ENCODE measurements around the gene F13B.

The F13B gene

DNA sequence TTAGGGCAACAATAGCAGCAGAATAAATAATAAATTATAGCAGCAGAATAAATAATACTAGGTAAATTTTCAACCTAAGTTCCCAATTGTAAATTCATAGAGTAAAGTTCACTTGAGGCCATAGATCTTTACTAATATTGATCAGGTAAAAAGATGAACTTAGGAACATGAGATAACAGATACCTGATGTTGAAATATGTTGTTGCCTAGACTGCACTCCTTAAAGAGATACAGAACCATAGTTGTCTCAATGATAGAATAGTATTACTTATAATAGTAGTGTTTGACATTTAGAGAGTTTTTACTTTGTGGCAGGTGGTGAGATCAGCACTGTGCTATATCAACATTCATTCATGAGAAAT, 378 bp upstream of the F13B start:
- Histone ChIP-seq H2BK5ac (ENCODE audit: low read length) (no peak overlapping the region), H3K14ac (ENCODE audit: low read length) (no peak overlapping the region), H2BK12ac (ENCODE audit: low read length) (no peak overlapping the region), H3K4me1 (ENCODE audit: control insufficient read depth in 2 of 2, insufficient read depth in 1 of 2, low read depth in 1 of 2, low read length in 2 of 2) (no peaks in the 10 kb centered on the region), H3K4ac (ENCODE audit: low read length) (no peak overlapping the region), H3K79me1 (ENCODE audit: low read depth, low read length) (no peaks in the 10 kb centered on the region), H2BK15ac (ENCODE audit: low read length) (no peak overlapping the region), H3K18ac (ENCODE audit: low read length) (no peak overlapping the region), H4K8ac (ENCODE audit: low read depth, low read length) (no peak overlapping the region), H3K4me3 (ENCODE audit: low read length in 2 of 2) (no peak overlapping the region), H4K91ac (ENCODE audit: low read depth, low read length, poor library complexity) (no peak overlapping the region), H2BK120ac (ENCODE audit: low read depth, low read length) (no peak overlapping the region), H3K9ac (ENCODE audit: low read depth, low read length, poor library complexity) (no peak overlapping the region), H3K27me3 (ENCODE audit: control insufficient read depth in 3 of 3, insufficient read depth in 3 of 3, low read depth in 1 of 3, low read length in 3 of 3) (no peaks in the 10 kb centered on the region), H3K27ac (replicated peaks; ENCODE audit: low read length) (no peak overlapping the region), H3K4me2 (ENCODE audit: insufficient read depth, low read length, poor library complexity, severe bottlenecking) (no peak overlapping the region), H3K36me3 (replicated peaks in 1 of 2; ENCODE audit: control insufficient read depth in 2 of 2, insufficient read depth in 2 of 2, low read length in 2 of 2) (no peaks in the 10 kb centered on the region), H3K23ac (ENCODE audit: low read depth, low read length, poor library complexity) (no peak overlapping the region), H2AK5ac (ENCODE audit: low read depth, low read length) (no peak overlapping the region), H3K9me3 (replicated peaks in 1 of 2; ENCODE audit: control insufficient read depth in 2 of 2, insufficient read depth in 1 of 2, low read depth in 1 of 2, low read length in 2 of 2) (no peaks in the 10 kb centered on the region), H2AFZ (ENCODE audit: low read length) (no peak overlapping the region)
- no peak for DNase-seq (ENCODE audit: low spot score)

DNA sequence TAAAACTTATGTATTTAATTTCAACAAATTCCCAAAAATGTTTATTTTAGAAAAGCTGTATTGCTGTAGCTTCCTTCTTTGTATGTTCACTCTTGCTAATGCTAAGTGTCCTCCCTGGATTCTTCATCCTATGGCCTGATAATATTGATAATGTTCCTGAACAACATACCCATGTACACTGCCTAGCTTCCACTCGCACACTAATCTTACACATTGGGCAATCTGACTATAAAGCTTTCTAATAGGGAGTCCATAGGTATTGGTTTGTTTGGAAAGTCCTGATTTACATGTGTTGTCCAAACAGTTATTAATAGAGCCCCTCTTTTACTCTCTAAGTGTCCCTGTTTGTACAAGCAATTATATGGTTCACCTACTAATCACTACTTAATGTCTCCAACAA, 783 bp downstream of the F13B start:
- H3K27me3 ChIP-seq (ENCODE audit: control insufficient read depth in 3 of 3, insufficient read depth in 3 of 3, low read depth in 1 of 3, low read length in 3 of 3) = no peaks in the 10 kb centered on the region
- no peaks in the 10 kb centered on the region for H3K9me3 ChIP-seq (replicated peaks in 1 of 2; ENCODE audit: control insufficient read depth in 2 of 2, insufficient read depth in 1 of 2, low read depth in 1 of 2, low read length in 2 of 2)
- DNase-seq (ENCODE audit: low spot score) = no peak
- H3K79me1 ChIP-seq (ENCODE audit: low read depth, low read length) = no peaks in the 10 kb centered on the region
- H4K8ac ChIP-seq (ENCODE audit: low read depth, low read length) = no peak overlapping the region
- no peak overlapping the region for H3K4me2 ChIP-seq (ENCODE audit: insufficient read depth, low read length, poor library complexity, severe bottlenecking)
- no CpG with 5 or more reads among the region's 1 CpG for WGBS, 2 donors (ENCODE audit: extremely low coverage in 2 of 2, insufficient read length in 2 of 2, insufficient replicate concordance in 1 of 2)
- H3K36me3 ChIP-seq (replicated peaks in 1 of 2; ENCODE audit: control insufficient read depth in 2 of 2, insufficient read depth in 2 of 2, low read length in 2 of 2) = no peaks in the 10 kb centered on the region
- no peak overlapping the region for H2BK12ac ChIP-seq (ENCODE audit: low read length)
- no peak overlapping the region for H3K27ac ChIP-seq (replicated peaks; ENCODE audit: low read length)
- no peak overlapping the region for H2BK15ac ChIP-seq (ENCODE audit: low read length)
- no peak overlapping the region for H4K91ac ChIP-seq (ENCODE audit: low read depth, low read length, poor library complexity)
- H2BK120ac ChIP-seq (ENCODE audit: low read depth, low read length) = no peak overlapping the region
- no peak overlapping the region for H3K9ac ChIP-seq (ENCODE audit: low read depth, low read length, poor library complexity)
- no peak overlapping the region for H3K14ac ChIP-seq (ENCODE audit: low read length)
- H3K4ac ChIP-seq (ENCODE audit: low read length) = no peak overlapping the region
- H2BK5ac ChIP-seq (ENCODE audit: low read length) = no peak overlapping the region
- no peaks in the 10 kb centered on the region for H3K4me1 ChIP-seq (ENCODE audit: control insufficient read depth in 2 of 2, insufficient read depth in 1 of 2, low read depth in 1 of 2, low read length in 2 of 2)
- H2AK5ac ChIP-seq (ENCODE audit: low read depth, low read length) = no peak overlapping the region
- no peak overlapping the region for H3K4me3 ChIP-seq (ENCODE audit: low read length in 2 of 2)
- no peak overlapping the region for H2AFZ ChIP-seq (ENCODE audit: low read length)
- H3K23ac ChIP-seq (ENCODE audit: low read depth, low read length, poor library complexity) = no peak overlapping the region
- no peak overlapping the region for H3K18ac ChIP-seq (ENCODE audit: low read length)

DNA sequence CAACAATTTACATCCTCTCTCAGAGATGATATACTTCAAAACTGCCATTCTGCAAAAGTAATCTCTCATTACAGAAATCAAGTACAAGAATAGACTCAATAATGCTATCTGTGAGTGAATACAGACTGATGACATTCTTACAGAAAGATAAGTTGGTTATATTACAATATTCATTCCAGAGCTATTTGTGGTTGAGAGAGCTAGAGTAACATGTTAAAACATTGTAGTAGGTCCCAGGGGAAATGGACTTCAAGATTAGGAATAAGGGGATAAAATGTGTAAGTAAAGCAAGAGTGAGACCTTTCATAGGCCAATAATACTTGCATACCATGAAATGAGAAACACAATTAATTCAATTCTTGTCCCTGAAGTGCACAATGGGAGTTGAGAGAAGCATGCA, 1.5 kb downstream of the F13B start:
- no peak overlapping the region for H3K14ac ChIP-seq (ENCODE audit: low read length)
- H4K8ac ChIP-seq (ENCODE audit: low read depth, low read length) = no peak overlapping the region
- H3K9me3 ChIP-seq (replicated peaks in 1 of 2; ENCODE audit: control insufficient read depth in 2 of 2, insufficient read depth in 1 of 2, low read depth in 1 of 2, low read length in 2 of 2) = no peaks in the 10 kb centered on the region
- H4K91ac ChIP-seq (ENCODE audit: low read depth, low read length, poor library complexity) = no peak overlapping the region
- no peak overlapping the region for H3K4me3 ChIP-seq (ENCODE audit: low read length in 2 of 2)
- no peak overlapping the region for H3K27ac ChIP-seq (replicated peaks; ENCODE audit: low read length)
- H3K18ac ChIP-seq (ENCODE audit: low read length) = no peak overlapping the region
- no peak overlapping the region for H2BK15ac ChIP-seq (ENCODE audit: low read length)
- no peaks in the 10 kb centered on the region for H3K79me1 ChIP-seq (ENCODE audit: low read depth, low read length)
- no peak overlapping the region for H2BK120ac ChIP-seq (ENCODE audit: low read depth, low read length)
- no peak overlapping the region for H3K9ac ChIP-seq (ENCODE audit: low read depth, low read length, poor library complexity)
- no peak overlapping the region for H3K4me2 ChIP-seq (ENCODE audit: insufficient read depth, low read length, poor library complexity, severe bottlenecking)
- DNase-seq (ENCODE audit: low spot score) = no peak
- no peak overlapping the region for H3K4ac ChIP-seq (ENCODE audit: low read length)
- H2AK5ac ChIP-seq (ENCODE audit: low read depth, low read length) = no peak overlapping the region
- no peaks in the 10 kb centered on the region for H3K27me3 ChIP-seq (ENCODE audit: control insufficient read depth in 3 of 3, insufficient read depth in 3 of 3, low read depth in 1 of 3, low read length in 3 of 3)
- H3K23ac ChIP-seq (ENCODE audit: low read depth, low read length, poor library complexity) = no peak overlapping the region
- H3K4me1 ChIP-seq (ENCODE audit: control insufficient read depth in 2 of 2, insufficient read depth in 1 of 2, low read depth in 1 of 2, low read length in 2 of 2) = no peaks in the 10 kb centered on the region
- no peak overlapping the region for H2BK12ac ChIP-seq (ENCODE audit: low read length)
- no peak overlapping the region for H2AFZ ChIP-seq (ENCODE audit: low read length)
- H3K36me3 ChIP-seq (replicated peaks in 1 of 2; ENCODE audit: control insufficient read depth in 2 of 2, insufficient read depth in 2 of 2, low read length in 2 of 2) = no peaks in the 10 kb centered on the region
- H2BK5ac ChIP-seq (ENCODE audit: low read length) = no peak overlapping the region

DNA sequence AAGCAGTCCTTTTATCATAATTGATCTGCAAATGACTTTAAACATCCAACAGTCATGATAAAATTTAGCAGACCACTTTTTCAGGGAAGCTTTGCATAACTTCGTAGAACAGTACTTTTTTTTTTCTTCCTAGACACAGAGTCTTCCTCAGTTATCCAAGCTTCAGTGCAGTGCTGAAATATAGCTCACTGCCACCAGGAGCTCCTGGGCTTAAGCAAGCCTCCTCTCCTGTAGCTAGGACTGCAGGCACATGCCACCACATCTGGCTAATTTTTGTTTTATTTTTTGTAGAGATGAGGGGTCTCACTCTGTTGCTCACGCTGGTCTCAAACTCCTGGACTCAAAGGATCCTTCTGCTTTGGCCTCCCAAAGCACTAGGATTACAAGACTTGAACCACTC, 3.8 kb downstream of the F13B start:
- Histone ChIP-seq H2BK120ac (ENCODE audit: low read depth, low read length) (no peak overlapping the region), H2AFZ (ENCODE audit: low read length) (no peak overlapping the region), H3K4me2 (ENCODE audit: insufficient read depth, low read length, poor library complexity, severe bottlenecking) (no peak overlapping the region), H3K27ac (replicated peaks; ENCODE audit: low read length) (no peak overlapping the region), H4K8ac (ENCODE audit: low read depth, low read length) (no peak overlapping the region), H3K4me1 (ENCODE audit: control insufficient read depth in 2 of 2, insufficient read depth in 1 of 2, low read depth in 1 of 2, low read length in 2 of 2) (no peaks in the 10 kb centered on the region), H2BK15ac (ENCODE audit: low read length) (no peak overlapping the region), H2BK5ac (ENCODE audit: low read length) (no peak overlapping the region), H3K9ac (ENCODE audit: low read depth, low read length, poor library complexity) (no peak overlapping the region), H3K4me3 (ENCODE audit: low read length in 2 of 2) (no peak overlapping the region), H3K27me3 (ENCODE audit: control insufficient read depth in 3 of 3, insufficient read depth in 3 of 3, low read depth in 1 of 3, low read length in 3 of 3) (no peaks in the 10 kb centered on the region), H3K23ac (ENCODE audit: low read depth, low read length, poor library complexity) (no peak overlapping the region), H2AK5ac (ENCODE audit: low read depth, low read length) (no peak overlapping the region), H3K36me3 (replicated peaks in 1 of 2; ENCODE audit: control insufficient read depth in 2 of 2, insufficient read depth in 2 of 2, low read length in 2 of 2) (no peaks in the 10 kb centered on the region), H3K18ac (ENCODE audit: low read length) (no peak overlapping the region), H3K4ac (ENCODE audit: low read length) (no peak overlapping the region), H4K91ac (ENCODE audit: low read depth, low read length, poor library complexity) (no peak overlapping the region), H2BK12ac (ENCODE audit: low read length) (no peak overlapping the region), H3K79me1 (ENCODE audit: low read depth, low read length) (no peaks in the 10 kb centered on the region), H3K9me3 (replicated peaks in 1 of 2; ENCODE audit: control insufficient read depth in 2 of 2, insufficient read depth in 1 of 2, low read depth in 1 of 2, low read length in 2 of 2) (no peaks in the 10 kb centered on the region), H3K14ac (ENCODE audit: low read length) (no peak overlapping the region)
- WGBS, 2 donors (ENCODE audit: extremely low coverage in 2 of 2, insufficient read length in 2 of 2, insufficient replicate concordance in 1 of 2) = no CpG with 5 or more reads among the region's 2 CpGs
- no peak for DNase-seq (ENCODE audit: low spot score)

Measured in neuronal stem cell (in vitro differentiated cells).